GM12878 (cell line): ENCODE data around the gene CACHD1.

ENCODE experiments used
- JUND ChIP-seq: IDR thresholded peaks from 2 replicates; pipeline ENCODE4 v1.6.1; 2012; ENCODE audit warnings: low read depth, mild to moderate bottlenecking, low read length, improper control_type of control experiment, moderate library complexity
- MTA2 ChIP-seq: fragments of 450-650 bp; IDR thresholded peaks from 2 replicates; pipeline ENCODE4 v1.6.1; 2016; ENCODE audit warnings: low read depth, mild to moderate bottlenecking, moderate library complexity
- POLR2A ChIP-seq: IDR thresholded peaks from 2 replicates; pipeline ENCODE4 v1.6.1; 2011; ENCODE audit warnings: low read depth, mild to moderate bottlenecking, low read length
- SMC3 ChIP-seq: IDR thresholded peaks from 2 replicates; pipeline ENCODE4 v1.6.1; 2011; ENCODE audit warnings: low read length, improper control_type of control experiment, borderline replicate concordance
- TF ChIP-seq, protein P1 (sequence below), 3 experiments: IDR thresholded peaks in 2 of 3; conservative IDR thresholded peaks in 1 of 3; 2 replicates each; pipeline ENCODE4 v1.5.1; 2011; ENCODE audit warnings: low read depth in 3 of 3, low read length in 3 of 3, mild to moderate bottlenecking in 3 of 3, control low read depth in 2 of 3, moderate library complexity in 2 of 3, inconsistent platforms in 1 of 3, mixed read lengths in 1 of 3; ENCODE audit not compliant: control insufficient read depth in 2 of 3, insufficient read depth in 1 of 3; ENCODE audit errors: extremely low read depth in 1 of 3
- TF ChIP-seq, protein P2 (sequence below): IDR thresholded peaks from 2 replicates; pipeline ENCODE4 v1.6.1; 2011; ENCODE audit warnings: low read depth, low read length, improper control_type of control experiment, borderline replicate concordance

DNA sequence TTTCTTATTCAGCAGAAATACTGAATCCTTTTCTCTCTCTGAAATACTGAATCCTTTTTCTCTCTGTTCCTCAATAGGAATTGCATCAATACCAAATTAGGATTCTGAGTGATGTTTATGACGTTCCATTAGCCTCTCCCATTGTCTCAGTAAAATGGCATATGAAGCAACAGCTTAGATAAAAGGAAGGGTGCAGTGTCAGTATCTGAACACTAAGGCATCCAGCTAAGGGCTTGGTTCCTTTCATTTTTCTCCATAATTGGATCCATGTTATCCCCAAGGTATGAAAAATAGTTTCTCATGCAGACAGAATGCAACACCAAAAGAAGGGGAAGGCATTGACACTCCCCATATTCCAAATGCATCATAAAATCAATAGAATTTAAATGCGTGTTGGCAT is 213.5 kb downstream of the CACHD1 start:
- TF ChIP-seq, protein P1, sequence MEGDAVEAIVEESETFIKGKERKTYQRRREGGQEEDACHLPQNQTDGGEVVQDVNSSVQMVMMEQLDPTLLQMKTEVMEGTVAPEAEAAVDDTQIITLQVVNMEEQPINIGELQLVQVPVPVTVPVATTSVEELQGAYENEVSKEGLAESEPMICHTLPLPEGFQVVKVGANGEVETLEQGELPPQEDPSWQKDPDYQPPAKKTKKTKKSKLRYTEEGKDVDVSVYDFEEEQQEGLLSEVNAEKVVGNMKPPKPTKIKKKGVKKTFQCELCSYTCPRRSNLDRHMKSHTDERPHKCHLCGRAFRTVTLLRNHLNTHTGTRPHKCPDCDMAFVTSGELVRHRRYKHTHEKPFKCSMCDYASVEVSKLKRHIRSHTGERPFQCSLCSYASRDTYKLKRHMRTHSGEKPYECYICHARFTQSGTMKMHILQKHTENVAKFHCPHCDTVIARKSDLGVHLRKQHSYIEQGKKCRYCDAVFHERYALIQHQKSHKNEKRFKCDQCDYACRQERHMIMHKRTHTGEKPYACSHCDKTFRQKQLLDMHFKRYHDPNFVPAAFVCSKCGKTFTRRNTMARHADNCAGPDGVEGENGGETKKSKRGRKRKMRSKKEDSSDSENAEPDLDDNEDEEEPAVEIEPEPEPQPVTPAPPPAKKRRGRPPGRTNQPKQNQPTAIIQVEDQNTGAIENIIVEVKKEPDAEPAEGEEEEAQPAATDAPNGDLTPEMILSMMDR (IDR thresholded peaks at IDR 0.05 in 2 of 3, conservative IDR thresholded peaks at IDR 0.05 in 1 of 3; ENCODE audit: control insufficient read depth in 2 of 3, extremely low read depth in 1 of 3, insufficient read depth in 1 of 3, low read depth in 3 of 3, low read length in 3 of 3) = no peak
- TF ChIP-seq, protein P2, sequence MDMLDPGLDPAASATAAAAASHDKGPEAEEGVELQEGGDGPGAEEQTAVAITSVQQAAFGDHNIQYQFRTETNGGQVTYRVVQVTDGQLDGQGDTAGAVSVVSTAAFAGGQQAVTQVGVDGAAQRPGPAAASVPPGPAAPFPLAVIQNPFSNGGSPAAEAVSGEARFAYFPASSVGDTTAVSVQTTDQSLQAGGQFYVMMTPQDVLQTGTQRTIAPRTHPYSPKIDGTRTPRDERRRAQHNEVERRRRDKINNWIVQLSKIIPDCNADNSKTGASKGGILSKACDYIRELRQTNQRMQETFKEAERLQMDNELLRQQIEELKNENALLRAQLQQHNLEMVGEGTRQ = no peak
- TF ChIP-seq SMC3 (no peak), MTA2 (no peak), POLR2A (no peak), JUND (no peak)
